DND-41 (cell line): ENCODE data around the gene AP2A1.
A peak's percentile ranks its signal among the peaks of the same experiment; 100 is the strongest.

Experiments used
- ATAC-seq: fragments of 200-7000 bp; cut with Tn5 transposase; 3 replicates; pipeline ENCODE4 v1.9.1; 2021; ENCODE audit warnings: low read depth; ENCODE audit not compliant: insufficient read depth
- DNase-seq: peaks from one replicate; pipeline ENCODE4 v3.0.0-alpha.2; 2020
- H2AFZ ChIP-seq: 2 replicates; pipeline ENCODE4 v1.6.0; 2012; ENCODE audit warnings: low read depth, low read length
- H3K27ac ChIP-seq: 2 replicates; pipeline ENCODE4 v1.5.1; 2012; ENCODE audit warnings: low read length, inconsistent platforms
- H3K27me3 ChIP-seq: fragments of 200-600 bp; sonication (generic); 2 replicates; pipeline ENCODE4 v1.6.0; 2012; ENCODE audit warnings: low read length, mild to moderate bottlenecking, inconsistent platforms; ENCODE audit not compliant: insufficient read depth, poor library complexity
- H3K36me3 ChIP-seq: 2 replicates; pipeline ENCODE4 v1.5.1; 2012; ENCODE audit warnings: low read length, inconsistent platforms; ENCODE audit not compliant: insufficient read depth
- H3K4me1 ChIP-seq: 2 replicates; pipeline ENCODE4 v1.5.1; 2012; ENCODE audit warnings: mild to moderate bottlenecking, low read length; ENCODE audit not compliant: insufficient read depth
- H3K4me2 ChIP-seq: 2 replicates; pipeline ENCODE4 v1.6.0; 2012; ENCODE audit warnings: mild to moderate bottlenecking, moderate library complexity, low read length, inconsistent platforms; ENCODE audit not compliant: insufficient read depth
- H3K4me3 ChIP-seq, 2 experiments: fragments of 200-600 bp in 1 of 2; shearing (Covaris generic) in 1 of 2; 2 replicates each; pipeline ENCODE4 v1.5.1; 2012 to 2016; ENCODE audit warnings: inconsistent platforms in 2 of 2, low read length in 2 of 2, mild to moderate bottlenecking in 2 of 2, low read depth in 1 of 2, moderate library complexity in 1 of 2
- H3K79me2 ChIP-seq: 2 replicates; pipeline ENCODE4 v1.6.0; 2012; ENCODE audit warnings: low read length, inconsistent platforms; ENCODE audit not compliant: insufficient read depth
- H3K9ac ChIP-seq: 2 replicates; pipeline ENCODE4 v1.6.0; 2012; ENCODE audit warnings: low read depth, mild to moderate bottlenecking, inconsistent platforms, low read length, moderate library complexity
- H3K9me3 ChIP-seq: 2 replicates; pipeline ENCODE4 v1.5.1; 2012; ENCODE audit warnings: low read length, moderate library complexity, mild to moderate bottlenecking, inconsistent platforms; ENCODE audit not compliant: insufficient read depth, severe bottlenecking
- H4K20me1 ChIP-seq: 2 replicates; pipeline ENCODE4 v1.6.0; 2012; ENCODE audit warnings: low read length; ENCODE audit not compliant: insufficient read depth
- EZH2 ChIP-seq: IDR thresholded peaks from 3 replicates; pipeline ENCODE4 v1.6.1; 2012; ENCODE audit warnings: borderline replicate concordance, low read depth, mild to moderate bottlenecking, moderate library complexity, low read length, inconsistent platforms; ENCODE audit not compliant: severe bottlenecking
- TF ChIP-seq, protein P1 (sequence below): IDR thresholded peaks from 2 replicates; pipeline ENCODE4 v1.5.1; 2012; ENCODE audit warnings: borderline replicate concordance, low read length, moderate library complexity, mild to moderate bottlenecking; ENCODE audit not compliant: poor library complexity, severe bottlenecking; ENCODE audit errors: extremely low read depth

AP2A1 gene

DNA sequence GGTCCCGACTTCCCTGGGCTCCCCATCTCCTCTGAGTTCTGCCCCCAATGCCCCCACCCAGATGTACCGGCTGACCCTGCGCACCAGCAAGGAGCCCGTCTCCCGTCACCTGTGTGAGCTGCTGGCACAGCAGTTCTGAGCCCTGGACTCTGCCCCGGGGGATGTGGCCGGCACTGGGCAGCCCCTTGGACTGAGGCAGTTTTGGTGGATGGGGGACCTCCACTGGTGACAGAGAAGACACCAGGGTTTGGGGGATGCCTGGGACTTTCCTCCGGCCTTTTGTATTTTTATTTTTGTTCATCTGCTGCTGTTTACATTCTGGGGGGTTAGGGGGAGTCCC lies 39.8 kb downstream of the AP2A1 start:
- H3K36me3 ChIP-seq = peaks cover 67% of the 10 kb centered on the region
- ATAC-seq (no peak), DNase-seq (no peak)
- no peak overlapping the region for H3K9ac ChIP-seq
- no peak overlapping the region for H3K4me2 ChIP-seq
- no peaks in the 10 kb centered on the region for H3K27me3 ChIP-seq
- no peak overlapping the region for H3K27ac ChIP-seq
- TF ChIP-seq, protein P1, sequence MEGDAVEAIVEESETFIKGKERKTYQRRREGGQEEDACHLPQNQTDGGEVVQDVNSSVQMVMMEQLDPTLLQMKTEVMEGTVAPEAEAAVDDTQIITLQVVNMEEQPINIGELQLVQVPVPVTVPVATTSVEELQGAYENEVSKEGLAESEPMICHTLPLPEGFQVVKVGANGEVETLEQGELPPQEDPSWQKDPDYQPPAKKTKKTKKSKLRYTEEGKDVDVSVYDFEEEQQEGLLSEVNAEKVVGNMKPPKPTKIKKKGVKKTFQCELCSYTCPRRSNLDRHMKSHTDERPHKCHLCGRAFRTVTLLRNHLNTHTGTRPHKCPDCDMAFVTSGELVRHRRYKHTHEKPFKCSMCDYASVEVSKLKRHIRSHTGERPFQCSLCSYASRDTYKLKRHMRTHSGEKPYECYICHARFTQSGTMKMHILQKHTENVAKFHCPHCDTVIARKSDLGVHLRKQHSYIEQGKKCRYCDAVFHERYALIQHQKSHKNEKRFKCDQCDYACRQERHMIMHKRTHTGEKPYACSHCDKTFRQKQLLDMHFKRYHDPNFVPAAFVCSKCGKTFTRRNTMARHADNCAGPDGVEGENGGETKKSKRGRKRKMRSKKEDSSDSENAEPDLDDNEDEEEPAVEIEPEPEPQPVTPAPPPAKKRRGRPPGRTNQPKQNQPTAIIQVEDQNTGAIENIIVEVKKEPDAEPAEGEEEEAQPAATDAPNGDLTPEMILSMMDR = no peak
- no peak for TF ChIP-seq EZH2
- no peaks in the 10 kb centered on the region for H3K9me3 ChIP-seq
- no peaks in the 10 kb centered on the region for H4K20me1 ChIP-seq
- no peak overlapping the region for H3K4me3 ChIP-seq
- no peak overlapping the region for H2AFZ ChIP-seq
- H3K79me2 ChIP-seq = peaks cover 4% of the 10 kb centered on the region; the same call in 1 of the 2 replicates
- peaks cover 5% of the 10 kb centered on the region for H3K4me1 ChIP-seq

DNA sequence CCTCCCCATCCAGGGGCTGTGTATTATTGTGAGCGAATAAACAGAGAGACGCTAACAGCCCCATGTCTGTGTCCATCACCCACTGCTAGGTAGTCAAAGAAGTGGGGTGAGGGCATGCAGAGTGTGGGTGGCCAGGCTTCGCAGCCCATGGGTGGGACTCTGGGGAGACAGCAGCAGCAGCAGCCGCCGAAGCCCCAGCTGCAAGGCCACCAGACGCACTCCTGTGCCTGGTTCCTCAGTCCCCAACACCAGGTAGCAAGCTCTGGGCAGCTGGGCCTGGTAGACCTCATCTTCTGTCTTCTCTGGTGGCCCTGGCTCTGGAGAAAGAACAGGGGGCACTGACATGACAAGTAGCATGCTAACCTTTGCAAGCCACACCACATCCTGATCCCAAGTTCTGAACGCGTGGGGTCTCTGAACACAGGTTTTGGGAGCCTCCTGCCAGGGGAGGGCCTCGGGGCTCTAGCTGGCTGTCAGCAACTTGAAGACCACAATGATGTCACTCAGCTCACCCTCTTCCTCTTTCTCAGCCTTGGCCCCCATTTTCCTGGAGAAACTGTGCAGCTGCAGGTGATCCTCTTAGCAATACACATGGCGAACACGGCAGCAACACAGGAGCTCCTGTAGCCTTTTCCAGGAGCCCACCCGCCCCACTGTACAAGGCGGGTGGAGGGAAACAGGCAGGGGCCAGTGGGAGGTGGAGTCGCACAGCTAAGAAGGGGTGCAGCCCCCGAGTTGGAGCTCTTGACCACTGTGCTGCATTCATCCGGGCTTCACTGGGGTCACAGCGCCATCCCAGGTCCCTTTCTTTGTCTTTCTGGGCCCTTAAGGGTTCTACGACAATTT lies 40.5 kb downstream of the AP2A1 start:
- Histone ChIP-seq H3K27me3 (no peaks in the 10 kb centered on the region), H4K20me1 (no peaks in the 10 kb centered on the region), H3K27ac (no peak overlapping the region; the same call in 1 of the 2 replicates), H3K4me3 (no peak overlapping the region), H3K9ac (no peak overlapping the region), H3K79me2 (peaks cover 8% of the 10 kb centered on the region), H3K9me3 (no peaks in the 10 kb centered on the region), H3K36me3 (peaks cover 61% of the 10 kb centered on the region), H2AFZ (no peak overlapping the region), H3K4me2 (no peak overlapping the region), H3K4me1 (peaks cover 11% of the 10 kb centered on the region)
- no peak for TF ChIP-seq EZH2
- TF ChIP-seq, protein P1 = no peak
- ATAC-seq (peak; percentile 27; the same call in 1 of the 3 replicates), DNase-seq (no peak)

DNA sequence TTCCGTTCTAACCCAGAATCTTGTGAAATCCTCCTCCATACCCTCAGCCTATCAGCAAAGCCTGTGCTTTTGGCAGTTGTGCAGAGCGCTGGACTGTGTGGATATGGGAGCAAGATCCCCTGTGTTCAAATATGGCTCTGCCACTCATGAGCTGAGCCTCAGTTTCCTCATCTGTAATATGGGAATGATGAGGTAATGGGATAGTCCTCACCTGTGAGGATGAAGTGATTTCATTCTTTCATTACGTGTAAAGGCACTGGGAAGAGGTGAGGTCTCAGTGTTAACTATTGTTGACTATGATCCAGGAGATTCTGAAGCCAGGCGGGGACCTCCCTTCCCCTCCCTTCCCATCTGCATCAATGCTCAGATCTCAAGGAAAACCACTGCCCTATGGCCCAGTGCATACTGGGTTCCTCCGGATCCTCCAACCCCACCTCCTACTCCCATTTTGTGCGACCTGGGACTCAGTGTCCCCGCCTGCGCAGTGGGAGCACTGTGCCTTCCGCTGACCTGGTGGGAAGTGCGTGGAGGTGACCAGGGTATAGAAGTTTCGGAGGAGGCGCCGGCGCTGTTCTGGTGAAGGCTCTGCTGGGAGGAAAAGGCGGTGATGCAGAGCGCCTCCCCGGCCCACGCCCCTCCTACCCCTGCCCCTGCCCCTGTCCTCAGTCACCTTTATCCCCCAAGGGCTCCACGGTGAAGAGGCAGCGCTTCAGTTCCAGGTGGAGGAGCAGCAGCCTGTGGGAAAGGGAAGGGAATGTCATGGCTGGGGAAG lies 41.3 kb downstream of the AP2A1 start:
- Histone ChIP-seq H3K27ac (no peak overlapping the region), H2AFZ (no peak overlapping the region), H3K9me3 (no peaks in the 10 kb centered on the region), H3K4me2 (no peak overlapping the region), H3K36me3 (peaks cover 54% of the 10 kb centered on the region), H3K27me3 (no peaks in the 10 kb centered on the region), H3K4me3 (no peak overlapping the region), H3K79me2 (peaks cover 12% of the 10 kb centered on the region), H3K9ac (no peak overlapping the region), H3K4me1 (peaks cover 16% of the 10 kb centered on the region), H4K20me1 (no peaks in the 10 kb centered on the region)
- TF ChIP-seq EZH2 = no peak
- TF ChIP-seq, protein P1 = no peak
- ATAC-seq (no peak), DNase-seq (no peak)
